Neural cell (in vitro differentiated cells): ENCODE results near the gene ANXA9.

Source experiments
- EP300 ChIP-seq: fragments of 450-650 bp; conservative IDR thresholded peaks from 2 replicates; pipeline ENCODE4 v1.6.1; 2014; ENCODE audit warnings: antibody characterized with exemption, mild to moderate bottlenecking, moderate library complexity; ENCODE audit not compliant: poor library complexity, severe bottlenecking
- EZH2 ChIP-seq: fragments of 200-600, 300-800 bp; shearing (Covaris generic), sonication (generic); IDR thresholded peaks from 2 replicates; pipeline ENCODE4 v1.6.1; 2014; ENCODE audit warnings: antibody characterized with exemption, low read length, borderline replicate concordance, mild to moderate bottlenecking; ENCODE audit not compliant: insufficient read depth, poor library complexity, severe bottlenecking
- MXI1 ChIP-seq: fragments of 450-650 bp; conservative IDR thresholded peaks from 2 replicates; pipeline ENCODE4 v1.6.1; 2014; ENCODE audit warnings: antibody characterized with exemption, mild to moderate bottlenecking; ENCODE audit not compliant: poor library complexity, severe bottlenecking
- POLR2AphosphoS5 ChIP-seq: IDR thresholded peaks from 2 replicates; pipeline ENCODE4 v1.6.1; 2012
- TAF1 ChIP-seq: IDR thresholded peaks from 2 replicates; pipeline ENCODE4 v1.6.1; 2012; ENCODE audit warnings: low read depth
- TF ChIP-seq, protein P1 (sequence below): fragments of 450-650 bp; IDR thresholded peaks from 2 replicates; pipeline ENCODE4 v1.5.1; 2014; ENCODE audit warnings: antibody characterized with exemption, mild to moderate bottlenecking, moderate library complexity; ENCODE audit not compliant: poor library complexity, severe bottlenecking
- TF ChIP-seq, protein P2 (sequence below): IDR thresholded peaks from 2 replicates; pipeline ENCODE4 v1.6.1; 2012; ENCODE audit warnings: borderline replicate concordance

DNA sequence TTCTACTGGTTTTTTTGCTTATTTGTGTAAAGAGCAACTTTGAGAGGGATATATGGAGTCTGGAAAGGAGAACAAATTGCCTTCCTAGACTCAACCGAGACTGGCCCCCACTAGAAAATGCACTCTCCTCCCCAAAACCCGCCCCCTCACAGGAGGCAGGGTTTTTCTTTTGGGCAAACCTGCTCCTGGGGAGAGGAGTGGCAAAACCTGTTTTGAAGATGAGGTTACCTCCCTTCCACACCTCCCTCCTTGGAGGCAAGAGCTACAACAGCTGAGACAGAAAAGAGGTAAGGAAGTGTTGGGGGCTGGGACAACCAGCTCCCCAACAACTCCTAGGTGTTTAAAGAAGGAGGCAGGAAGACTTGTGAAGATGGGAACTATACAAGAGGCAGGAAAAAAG lies 54.3 kb downstream of the ANXA9 start, which contains the start of gene BNIPL:
- TF ChIP-seq TAF1 = no peak
- TF ChIP-seq, protein P1, sequence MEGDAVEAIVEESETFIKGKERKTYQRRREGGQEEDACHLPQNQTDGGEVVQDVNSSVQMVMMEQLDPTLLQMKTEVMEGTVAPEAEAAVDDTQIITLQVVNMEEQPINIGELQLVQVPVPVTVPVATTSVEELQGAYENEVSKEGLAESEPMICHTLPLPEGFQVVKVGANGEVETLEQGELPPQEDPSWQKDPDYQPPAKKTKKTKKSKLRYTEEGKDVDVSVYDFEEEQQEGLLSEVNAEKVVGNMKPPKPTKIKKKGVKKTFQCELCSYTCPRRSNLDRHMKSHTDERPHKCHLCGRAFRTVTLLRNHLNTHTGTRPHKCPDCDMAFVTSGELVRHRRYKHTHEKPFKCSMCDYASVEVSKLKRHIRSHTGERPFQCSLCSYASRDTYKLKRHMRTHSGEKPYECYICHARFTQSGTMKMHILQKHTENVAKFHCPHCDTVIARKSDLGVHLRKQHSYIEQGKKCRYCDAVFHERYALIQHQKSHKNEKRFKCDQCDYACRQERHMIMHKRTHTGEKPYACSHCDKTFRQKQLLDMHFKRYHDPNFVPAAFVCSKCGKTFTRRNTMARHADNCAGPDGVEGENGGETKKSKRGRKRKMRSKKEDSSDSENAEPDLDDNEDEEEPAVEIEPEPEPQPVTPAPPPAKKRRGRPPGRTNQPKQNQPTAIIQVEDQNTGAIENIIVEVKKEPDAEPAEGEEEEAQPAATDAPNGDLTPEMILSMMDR = no peak
- no peak for TF ChIP-seq EP300
- no peak for TF ChIP-seq POLR2AphosphoS5
- TF ChIP-seq MXI1 = no peak
- TF ChIP-seq, protein P2, sequence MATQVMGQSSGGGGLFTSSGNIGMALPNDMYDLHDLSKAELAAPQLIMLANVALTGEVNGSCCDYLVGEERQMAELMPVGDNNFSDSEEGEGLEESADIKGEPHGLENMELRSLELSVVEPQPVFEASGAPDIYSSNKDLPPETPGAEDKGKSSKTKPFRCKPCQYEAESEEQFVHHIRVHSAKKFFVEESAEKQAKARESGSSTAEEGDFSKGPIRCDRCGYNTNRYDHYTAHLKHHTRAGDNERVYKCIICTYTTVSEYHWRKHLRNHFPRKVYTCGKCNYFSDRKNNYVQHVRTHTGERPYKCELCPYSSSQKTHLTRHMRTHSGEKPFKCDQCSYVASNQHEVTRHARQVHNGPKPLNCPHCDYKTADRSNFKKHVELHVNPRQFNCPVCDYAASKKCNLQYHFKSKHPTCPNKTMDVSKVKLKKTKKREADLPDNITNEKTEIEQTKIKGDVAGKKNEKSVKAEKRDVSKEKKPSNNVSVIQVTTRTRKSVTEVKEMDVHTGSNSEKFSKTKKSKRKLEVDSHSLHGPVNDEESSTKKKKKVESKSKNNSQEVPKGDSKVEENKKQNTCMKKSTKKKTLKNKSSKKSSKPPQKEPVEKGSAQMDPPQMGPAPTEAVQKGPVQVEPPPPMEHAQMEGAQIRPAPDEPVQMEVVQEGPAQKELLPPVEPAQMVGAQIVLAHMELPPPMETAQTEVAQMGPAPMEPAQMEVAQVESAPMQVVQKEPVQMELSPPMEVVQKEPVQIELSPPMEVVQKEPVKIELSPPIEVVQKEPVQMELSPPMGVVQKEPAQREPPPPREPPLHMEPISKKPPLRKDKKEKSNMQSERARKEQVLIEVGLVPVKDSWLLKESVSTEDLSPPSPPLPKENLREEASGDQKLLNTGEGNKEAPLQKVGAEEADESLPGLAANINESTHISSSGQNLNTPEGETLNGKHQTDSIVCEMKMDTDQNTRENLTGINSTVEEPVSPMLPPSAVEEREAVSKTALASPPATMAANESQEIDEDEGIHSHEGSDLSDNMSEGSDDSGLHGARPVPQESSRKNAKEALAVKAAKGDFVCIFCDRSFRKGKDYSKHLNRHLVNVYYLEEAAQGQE = no peak
- no peak for TF ChIP-seq EZH2
